ENCODE data around the gene WDR73. TPM values are rescaled to one million over a fixed set of nuclear protein-coding genes. Genes with fewer than 3 reads are reported as not detected.

WDR73 gene
- total and polyA plus RNA-seq, 10 of the 15 experiments (the other 5 are each of a cell fraction or from before 2014, with no cell fraction given) = 4.4 to 25.6 (median 16.3) TPM

- TF ChIP-seq ZBTB4 (CRISPR knock-in tag; IDR thresholded peaks at IDR 0.05) (no peak), SP1 (IDR thresholded peaks at IDR 0.05; ENCODE audit: low read depth, low read length) (no peak), PAX8 (IDR thresholded peaks at IDR 0.05) (no peak), SREBF2 (IDR thresholded peaks at IDR 0.05; ENCODE audit: low read length) (no peak), BCL3 (IDR thresholded peaks at IDR 0.05; ENCODE audit: borderline replicate concordance, insufficient read depth, low read depth, low read length, poor library complexity, severe bottlenecking) (peak; percentile 48), RCOR1 (conservative IDR thresholded peaks at IDR 0.05; ENCODE audit: low read depth, low read length) (no peak), SPI1 (IDR thresholded peaks at IDR 0.05; ENCODE audit: borderline replicate concordance, insufficient read depth, low read depth, low read length) (no peak), ATF7 (IDR thresholded peaks at IDR 0.05; ENCODE audit: low read depth) (no peak), GABPA (IDR thresholded peaks at IDR 0.05; ENCODE audit: low read depth) (no peak), CHD2 (IDR thresholded peaks at IDR 0.05; ENCODE audit: borderline replicate concordance, low read depth, low read length) (peak; percentile 10; the same call in 1 of the 2 replicates), HCFC1 (IDR thresholded peaks at IDR 0.05; ENCODE audit: low read length) (no peak), STAT1 (conservative IDR thresholded peaks at IDR 0.05) (no peak), BMI1 (IDR thresholded peaks at IDR 0.05; ENCODE audit: borderline replicate concordance) (no peak), ZNF274 (IDR thresholded peaks at IDR 0.05; ENCODE audit: insufficient read depth, insufficient read length) (no peak), YY1 (IDR thresholded peaks at IDR 0.05; ENCODE audit: low read depth, low read length) (no peak), IKZF1 (conservative IDR thresholded peaks at IDR 0.05) (peak; percentile 22; the same call in 1 of the 2 replicates), LARP7 (IDR thresholded peaks at IDR 0.05) (peak; percentile 47; the same call in 1 of the 2 replicates), SIN3A (IDR thresholded peaks at IDR 0.05; ENCODE audit: low read depth, low read length) (no peak), CREB1 (IDR thresholded peaks at IDR 0.05; ENCODE audit: low read depth) (0 out of 2 replicates have a peak, but pooled peaks have one; percentile 14), SMARCA5 (IDR thresholded peaks at IDR 0.05) (0 out of 2 replicates have a peak, but pooled peaks have one; percentile 61), DPF2 (IDR thresholded peaks at IDR 0.05) (peak; percentile 40; the same call in 1 of the 2 replicates), IKZF2 (IDR thresholded peaks at IDR 0.05) (peak in 1 of 2 experiments; percentile 35; a peak in 1 of 4 replicates), POLR2AphosphoS2 (IDR thresholded peaks at IDR 0.05; ENCODE audit: low read depth, low read length) (no peak), MXI1 (IDR thresholded peaks at IDR 0.05; ENCODE audit: low read depth, low read length) (no peak), ZBED1 (IDR thresholded peaks at IDR 0.05; ENCODE audit: borderline replicate concordance) (no peak)
Observed at GRCh38 chr15:84658080-84658787, 4.2 kb upstream of the WDR73 start, which contains the start of gene NMB (continued).
